Medulla oblongata (tissue), 1 donor: ENCODE results near the gene HOXA5.

Experiments used
- DNase-seq: peaks from one replicate; pipeline ENCODE4 v3.0.0-alpha.2; 2015; ENCODE audit errors: extremely low spot score

HOXA5 gene

GRCh38 chr7:27134392-27134791 lies 9.1 kb downstream of the HOXA5 start:
- peak; percentile 75 for DNase-seq

- no peak for DNase-seq
These were observed 9.9 kb downstream of the HOXA5 start for GRCh38 chr7:27133409-27134231.

DNA sequence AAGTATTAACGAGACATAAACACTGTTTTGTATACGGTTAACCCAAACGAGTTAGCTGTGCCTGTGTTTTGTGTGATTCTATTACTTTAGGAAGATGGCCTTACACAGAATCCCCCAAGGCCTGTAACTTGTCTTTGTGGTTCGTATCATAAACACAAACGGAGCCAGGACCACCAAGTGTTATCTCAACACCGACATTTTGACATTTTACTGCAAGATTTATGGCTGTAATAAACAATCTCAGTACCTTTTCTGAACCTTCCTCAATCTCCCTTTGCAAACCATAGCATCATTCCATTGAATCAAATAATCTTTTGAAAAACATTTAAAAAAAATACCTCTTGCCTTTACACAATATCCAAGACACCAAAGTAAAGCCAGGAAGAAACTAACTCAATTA lies 10.5 kb downstream of the HOXA5 start:
- no peak for DNase-seq

GRCh38 chr7:27132214-27132613 lies 11.3 kb downstream of the HOXA5 start:
- no peak for DNase-seq

- no peak for DNase-seq
These were observed 12.1 kb downstream of the HOXA5 start for GRCh38 chr7:27131390-27131819.

DNA sequence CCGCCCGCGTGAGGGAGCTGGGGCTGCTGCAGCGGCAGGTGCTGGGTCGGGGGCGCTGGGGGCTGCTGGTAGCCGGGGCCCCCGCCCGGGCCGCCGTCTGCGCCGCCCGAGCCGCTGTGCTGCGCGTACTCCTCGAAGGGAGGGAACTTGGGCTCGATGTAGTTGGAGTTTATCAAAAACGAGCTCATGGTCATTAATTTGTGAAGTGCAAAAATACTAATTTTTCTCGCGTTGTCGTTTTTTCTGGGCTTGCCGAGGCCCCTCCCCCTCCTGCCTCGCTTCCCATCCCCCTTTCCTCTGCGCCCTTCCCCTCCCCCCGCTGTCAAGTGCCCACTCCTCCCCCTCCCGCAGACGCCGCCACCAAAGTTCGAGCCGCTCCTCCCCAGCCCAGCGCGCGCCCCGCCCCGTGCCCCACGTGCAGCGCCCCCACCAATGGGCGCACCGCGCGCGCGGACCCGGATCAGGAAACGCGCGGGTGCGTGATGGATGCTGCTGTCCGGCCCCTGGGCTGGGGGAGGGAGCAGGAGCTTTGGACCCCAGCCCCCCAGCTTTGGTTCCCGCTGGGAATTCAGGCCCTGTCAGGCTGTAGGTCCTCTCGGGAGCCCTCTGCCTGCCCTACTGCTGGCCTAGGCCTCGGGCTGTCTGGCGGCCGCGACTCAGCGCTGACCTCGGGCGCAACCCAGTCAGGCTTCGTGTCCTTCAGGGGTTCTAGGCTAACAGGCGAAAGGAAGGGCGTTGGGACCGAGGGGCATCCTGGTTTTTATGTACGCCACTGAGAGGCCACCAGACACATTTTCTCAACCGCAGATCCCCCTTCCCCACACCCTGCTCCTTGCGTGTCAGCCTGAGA lies 12.7 kb downstream of the HOXA5 start, which contains the start of gene HOXA4:
TSS of gene HOXA4 (minus strand) at position 218 of the 850 bp plus-strand sequence. CDS start at position 194, 24 bp downstream.
- peak; percentile 94 for DNase-seq

- no peak for DNase-seq
These were observed 13.5 kb downstream of the HOXA5 start for GRCh38 chr7:27129729-27130539.

DNA sequence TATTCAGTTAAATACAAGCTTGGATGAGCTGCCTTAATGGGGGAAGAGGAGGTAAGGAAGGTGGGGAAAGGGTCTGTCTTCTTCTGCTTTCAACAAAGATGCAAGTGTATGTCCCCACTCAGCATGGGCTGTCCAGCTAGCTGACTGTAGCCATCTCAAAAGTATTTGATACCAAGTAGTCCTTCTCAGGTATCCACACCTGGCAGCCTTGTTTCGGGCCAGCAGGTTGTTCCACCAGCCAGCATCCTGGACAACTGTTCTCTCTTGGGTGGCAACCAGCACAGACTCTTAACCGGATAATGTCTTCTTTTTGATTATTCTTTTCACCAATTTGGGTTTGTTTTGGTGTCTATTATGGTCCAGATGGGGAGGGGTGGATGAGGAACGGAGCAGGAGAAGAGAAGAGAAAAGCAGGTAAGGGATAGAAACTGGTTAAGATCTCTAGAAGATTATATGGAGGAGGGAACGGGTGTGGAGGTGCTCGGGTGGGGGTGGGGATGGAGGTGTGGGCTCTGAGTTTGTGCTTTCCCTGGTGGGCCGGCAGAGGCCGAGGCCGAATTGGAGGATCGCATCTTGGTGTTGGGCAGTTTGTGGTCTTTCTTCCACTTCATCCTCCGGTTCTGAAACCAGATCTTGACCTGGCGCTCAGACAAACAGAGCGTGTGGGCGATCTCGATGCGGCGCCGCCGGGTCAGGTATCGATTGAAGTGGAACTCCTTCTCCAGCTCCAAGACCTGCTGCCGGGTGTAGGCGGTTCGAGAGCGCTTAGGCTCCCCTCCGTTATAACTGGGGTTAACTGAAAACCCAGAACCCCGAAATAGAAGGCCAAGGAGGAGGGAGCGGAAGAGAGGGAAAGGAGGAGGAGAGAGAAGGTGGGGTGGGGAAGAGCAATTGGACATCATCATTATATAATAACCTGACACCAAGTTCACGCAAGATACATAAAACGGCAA lies 14.4 kb downstream of the HOXA5 start:
- DNase-seq = no peak

DNA sequence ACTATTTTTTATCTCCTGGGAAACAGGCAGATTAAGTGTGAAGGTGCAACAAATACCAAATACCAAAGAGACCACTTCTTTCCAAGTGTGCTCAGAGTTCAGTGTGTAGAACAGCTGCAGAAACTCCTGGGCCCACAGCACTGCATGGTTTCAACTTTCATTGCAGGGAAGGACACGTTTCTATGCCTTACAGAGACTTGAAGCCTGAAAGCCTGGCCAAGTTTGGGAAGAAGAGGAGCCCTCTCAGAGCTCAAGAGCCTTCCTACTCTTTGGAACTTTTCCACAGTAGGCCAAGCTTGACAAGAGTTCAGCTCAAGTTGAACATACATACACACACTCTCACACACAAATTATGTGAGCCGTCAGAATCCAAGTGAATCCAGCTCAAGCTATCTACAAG lies 15.4 kb downstream of the HOXA5 start:
- peak; percentile 35 for DNase-seq

DNA sequence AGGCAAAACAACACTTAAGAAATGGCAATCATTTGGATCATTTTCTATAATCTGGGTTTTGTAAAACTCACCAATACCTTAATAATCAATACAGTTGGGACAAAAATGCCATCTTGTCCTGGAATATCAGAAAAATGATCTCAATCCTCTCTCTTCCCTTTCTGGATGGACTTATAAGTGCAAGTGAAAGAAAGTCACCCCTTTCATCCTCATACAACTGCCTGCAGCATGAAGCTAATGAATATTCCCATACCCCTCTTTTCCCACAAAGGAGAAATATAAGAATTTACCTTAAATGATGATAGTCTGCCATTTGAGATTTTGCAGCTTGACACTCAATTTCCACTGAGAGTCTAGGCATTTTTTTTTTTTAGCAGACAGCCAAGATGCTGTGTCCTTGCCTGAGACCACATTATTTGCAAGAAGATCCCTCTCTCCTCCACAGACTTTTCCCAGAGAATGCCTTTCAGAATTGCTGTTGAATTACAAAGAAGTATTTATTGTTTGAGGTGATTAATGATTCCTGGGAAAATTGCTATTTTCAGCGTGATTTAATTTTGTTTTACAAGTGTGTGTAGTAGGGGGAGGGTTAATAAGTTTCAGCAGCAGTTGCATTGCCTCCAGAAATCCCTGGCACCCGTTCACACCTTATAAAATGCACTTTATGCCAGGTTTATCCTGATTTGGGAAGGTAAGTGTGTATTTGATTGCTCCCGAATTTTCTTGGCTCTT lies 16.7 kb downstream of the HOXA5 start:
- DNase-seq = no peak

- no peak for DNase-seq
These were observed 17.5 kb downstream of the HOXA5 start for GRCh38 chr7:27125986-27126394.

DNA sequence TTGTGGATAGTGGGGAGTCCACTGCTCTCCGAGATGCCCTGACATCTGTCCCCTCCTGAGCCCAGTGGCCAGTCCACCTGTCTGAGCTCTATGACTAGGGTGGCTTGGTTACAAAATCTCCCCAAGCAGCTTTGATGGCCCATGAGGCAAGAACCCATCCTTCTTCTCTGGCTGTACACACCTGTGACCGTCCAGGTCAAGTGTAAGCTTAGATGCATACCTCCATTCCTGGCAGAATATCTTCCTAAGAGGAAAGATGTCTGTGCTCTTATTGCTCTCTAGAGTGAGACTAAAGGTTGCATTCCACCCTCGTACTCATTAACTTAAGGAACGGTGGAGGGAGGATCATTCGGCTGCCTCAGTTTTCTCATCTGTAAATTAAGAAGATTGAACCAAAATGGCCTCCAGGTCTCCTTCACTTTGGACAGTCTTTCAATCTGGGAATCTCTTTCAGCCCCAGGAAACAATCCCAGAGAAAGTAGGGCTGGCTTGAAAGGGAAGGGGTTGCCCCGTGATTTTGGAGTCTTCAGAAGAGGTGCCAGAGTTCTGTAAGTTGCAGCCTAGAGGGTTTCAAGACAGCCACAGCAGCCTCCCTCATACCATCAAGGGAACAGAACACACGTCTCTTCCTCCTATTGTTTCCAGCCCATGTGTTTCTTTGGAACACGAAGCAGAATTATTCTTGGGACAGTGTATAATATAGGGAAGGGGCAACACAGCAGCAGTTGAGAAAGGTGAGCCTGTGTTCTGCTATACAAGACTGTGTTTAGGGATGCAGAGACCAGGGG lies 18.4 kb downstream of the HOXA5 start:
- no peak for DNase-seq

DNA sequence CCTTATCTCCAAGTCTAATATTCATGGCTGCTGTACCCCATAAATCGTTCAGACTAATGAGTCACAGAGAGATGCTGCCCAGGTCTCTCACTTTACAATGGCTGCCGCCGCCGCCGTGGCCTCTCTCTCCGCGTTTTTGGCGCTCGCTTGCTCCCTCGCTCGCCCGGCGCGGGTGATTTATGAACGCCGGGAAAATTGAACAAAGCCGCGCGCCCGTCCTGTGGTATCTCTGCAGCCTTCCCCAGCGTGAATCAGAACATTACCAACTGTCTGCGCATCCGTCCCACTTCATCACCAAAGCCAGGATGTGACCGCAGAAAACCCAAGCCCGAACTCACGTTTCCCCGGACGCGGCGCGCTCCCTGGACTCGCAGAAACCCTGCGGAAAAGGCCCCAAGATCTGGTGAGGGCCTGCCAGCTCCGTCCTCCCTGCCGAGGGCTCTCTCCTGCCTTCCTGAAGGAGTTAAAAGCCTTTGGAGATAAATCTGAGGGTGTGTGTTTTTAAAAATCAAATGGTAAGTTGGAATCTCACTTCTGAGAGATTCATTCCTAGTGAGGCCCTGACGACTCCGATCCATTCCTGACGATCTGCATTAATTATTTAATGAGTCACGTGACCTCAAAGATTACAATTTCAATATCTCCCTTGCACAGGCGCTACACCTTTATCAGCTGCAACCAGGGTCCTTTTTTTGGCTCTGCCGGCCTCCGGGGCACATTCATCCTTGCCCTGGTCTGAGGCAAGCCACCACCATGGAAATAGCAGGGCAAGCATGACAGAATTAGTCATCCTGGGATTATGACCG lies 19.2 kb downstream of the HOXA5 start:
- no peak for DNase-seq

GRCh38 chr7:27123477-27124053 lies 19.9 kb downstream of the HOXA5 start:
- no peak for DNase-seq

GRCh38 chr7:27123007-27123476 lies 20.4 kb downstream of the HOXA5 start:
- peak; percentile 74 for DNase-seq

- DNase-seq = no peak
These were observed 21.2 kb downstream of the HOXA5 start for GRCh38 chr7:27122077-27122910.

DNA sequence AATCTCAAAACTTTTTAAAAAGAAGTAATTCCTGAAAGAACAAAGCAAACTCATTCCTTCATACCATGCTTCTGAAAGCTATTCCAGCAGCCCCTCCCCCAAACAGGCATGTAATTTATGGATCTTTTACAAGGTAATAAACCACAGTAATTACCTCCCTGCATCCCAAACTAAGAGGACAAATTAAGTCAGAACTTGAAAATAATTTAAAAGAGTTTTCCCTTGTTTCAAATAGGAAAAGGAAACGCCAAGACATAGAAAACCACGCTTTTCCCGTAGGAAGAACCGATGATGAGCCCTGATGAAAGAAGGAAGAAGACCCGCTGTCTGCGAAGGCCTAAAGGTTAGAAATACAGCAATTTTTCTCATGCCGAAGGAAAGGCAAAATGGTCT lies 21.8 kb downstream of the HOXA5 start:
- DNase-seq = no peak
